ENCODE results near the gene ISM1.

Gene ISM1

GRCh38 chr20:13312300-13312699, 91.2 kb downstream of the ISM1 start:
- DNase-seq (ENCODE audit: low read depth, low spot score) = no peak

GRCh38 chr20:13313201-13313600, 92.1 kb downstream of the ISM1 start:
- no peak for DNase-seq (ENCODE audit: low read depth, low spot score)

- no peak for DNase-seq (ENCODE audit: low read depth, low spot score)
Observed at GRCh38 chr20:13317439-13317838, 96.4 kb downstream of the ISM1 start.

- DNase-seq (ENCODE audit: low read depth, low spot score) = no peak
Observed at GRCh38 chr20:13318871-13319521, 97.9 kb downstream of the ISM1 start.

GRCh38 chr20:13320702-13321101, 99.6 kb downstream of the ISM1 start:
- DNase-seq (ENCODE audit: low read depth, low spot score) = no peak

- DNase-seq (ENCODE audit: low read depth, low spot score) = no peak
Observed at GRCh38 chr20:13321416-13321815, 100.3 kb downstream of the ISM1 start.

- no peak for DNase-seq (ENCODE audit: low read depth, low spot score)
Observed at GRCh38 chr20:13322198-13322597, 101.1 kb downstream of the ISM1 start.

- DNase-seq (ENCODE audit: low read depth, low spot score) = no peak
Observed at GRCh38 chr20:13322621-13323020, 101.5 kb downstream of the ISM1 start.

DNA sequence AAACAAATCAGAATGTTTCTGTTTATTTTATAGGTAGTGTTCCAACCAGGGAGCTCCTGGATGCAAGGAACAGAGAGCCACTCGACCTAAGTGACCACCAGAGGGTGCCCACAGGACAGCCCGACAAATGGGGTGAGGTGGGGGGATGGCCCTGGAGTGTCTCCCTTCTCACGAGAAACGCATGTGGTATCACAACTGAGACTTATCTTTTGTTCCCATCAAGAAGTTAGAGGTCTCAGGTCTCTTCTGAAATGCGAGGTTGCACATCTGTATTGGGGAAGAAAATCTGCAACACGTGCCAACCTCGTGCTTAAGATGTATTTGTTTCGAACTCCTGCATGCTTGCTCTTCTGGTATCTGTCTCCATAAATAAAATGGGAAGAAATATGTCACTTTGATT, 104.0 kb downstream of the ISM1 start:
- no peak for DNase-seq (ENCODE audit: low read depth, low spot score)

DNA sequence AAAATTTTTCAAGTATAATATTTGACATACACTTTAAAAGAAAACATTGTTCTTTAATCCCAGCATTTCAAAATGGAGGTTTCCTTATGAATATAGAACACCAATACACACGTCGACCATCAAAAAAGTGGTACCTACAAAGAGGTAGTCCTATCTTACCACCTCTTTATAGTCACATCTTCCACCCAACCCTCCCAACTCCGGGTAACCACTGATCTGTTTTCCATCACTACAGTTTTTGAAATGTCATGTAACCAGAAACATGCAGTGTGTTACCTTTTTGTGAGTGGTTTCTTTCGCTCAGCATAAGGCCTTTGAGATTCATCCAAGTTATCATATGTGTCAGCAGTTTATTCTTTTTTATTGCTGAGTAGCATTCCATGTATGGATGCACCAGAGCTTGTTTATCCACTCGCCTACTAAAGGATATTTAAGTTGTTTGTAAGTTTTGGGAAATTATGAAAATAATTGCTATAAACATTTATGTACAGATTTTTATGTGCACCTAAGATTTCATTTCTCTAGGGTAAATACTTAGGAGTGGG, 104.8 kb downstream of the ISM1 start:
- DNase-seq (ENCODE audit: low read depth, low spot score) = no peak

DNA sequence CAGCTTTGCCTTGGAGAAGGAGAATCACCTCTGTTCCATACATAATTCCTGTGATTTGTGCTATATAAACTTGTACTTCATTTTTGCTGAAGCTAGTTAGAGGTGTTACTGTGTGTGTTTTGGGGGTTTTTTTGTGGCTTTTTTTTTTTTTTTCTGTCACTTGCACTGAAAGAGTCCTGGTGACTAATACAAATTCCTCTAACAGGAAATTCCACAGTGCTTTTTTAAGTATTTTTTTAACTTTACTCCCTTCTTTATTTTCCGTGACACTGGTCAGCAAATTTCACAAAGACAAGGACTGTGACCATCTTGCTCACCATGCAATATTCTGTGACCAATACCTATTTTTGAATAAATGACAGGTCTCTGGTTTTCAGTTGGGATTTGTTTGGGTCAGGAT, 110.5 kb downstream of the ISM1 start:
- DNase-seq (ENCODE audit: low read depth, low spot score) = no peak

DNA sequence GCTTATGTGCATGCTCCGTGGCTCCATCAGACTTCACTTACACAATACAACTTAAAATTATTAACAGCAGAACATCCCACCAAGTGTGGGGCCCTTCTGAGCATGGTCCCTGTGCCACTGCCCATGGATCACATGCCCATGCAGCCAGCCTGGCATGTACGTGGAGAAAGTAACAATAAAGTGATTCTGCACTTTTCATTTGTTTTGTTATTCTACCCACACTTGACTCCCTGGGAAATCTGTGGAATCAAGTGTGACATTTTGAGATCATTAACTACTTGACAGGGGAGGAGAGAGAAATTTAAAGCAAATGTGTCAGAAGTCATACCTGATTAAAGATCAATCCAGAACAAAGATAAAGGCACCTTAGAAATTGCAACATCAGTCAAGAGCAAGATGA, 112.0 kb downstream of the ISM1 start:
- DNase-seq (ENCODE audit: low read depth, low spot score) = no peak

DNA sequence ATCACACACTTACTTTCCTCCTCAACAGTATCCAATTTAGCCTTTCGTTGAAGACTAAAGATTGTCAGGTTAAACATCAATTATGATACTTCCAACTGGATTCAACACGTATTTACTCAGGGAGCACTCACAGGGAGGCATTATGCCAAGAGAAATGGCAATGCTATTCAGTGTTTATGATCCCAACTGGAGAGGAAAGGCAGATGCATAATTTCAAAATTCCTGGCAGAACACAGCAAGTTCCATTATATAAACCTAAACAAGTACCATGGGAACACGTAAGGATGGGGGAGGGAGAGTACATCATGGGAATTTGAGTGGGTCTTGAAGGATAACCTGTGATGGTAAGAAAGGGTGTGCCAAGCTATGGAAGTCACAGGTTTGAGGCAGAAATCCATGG, 112.7 kb downstream of the ISM1 start:
- DNase-seq (ENCODE audit: low read depth, low spot score) = no peak

- no peak for DNase-seq (ENCODE audit: low read depth, low spot score)
Observed at GRCh38 chr20:13336308-13337089, 115.4 kb downstream of the ISM1 start.

DNA sequence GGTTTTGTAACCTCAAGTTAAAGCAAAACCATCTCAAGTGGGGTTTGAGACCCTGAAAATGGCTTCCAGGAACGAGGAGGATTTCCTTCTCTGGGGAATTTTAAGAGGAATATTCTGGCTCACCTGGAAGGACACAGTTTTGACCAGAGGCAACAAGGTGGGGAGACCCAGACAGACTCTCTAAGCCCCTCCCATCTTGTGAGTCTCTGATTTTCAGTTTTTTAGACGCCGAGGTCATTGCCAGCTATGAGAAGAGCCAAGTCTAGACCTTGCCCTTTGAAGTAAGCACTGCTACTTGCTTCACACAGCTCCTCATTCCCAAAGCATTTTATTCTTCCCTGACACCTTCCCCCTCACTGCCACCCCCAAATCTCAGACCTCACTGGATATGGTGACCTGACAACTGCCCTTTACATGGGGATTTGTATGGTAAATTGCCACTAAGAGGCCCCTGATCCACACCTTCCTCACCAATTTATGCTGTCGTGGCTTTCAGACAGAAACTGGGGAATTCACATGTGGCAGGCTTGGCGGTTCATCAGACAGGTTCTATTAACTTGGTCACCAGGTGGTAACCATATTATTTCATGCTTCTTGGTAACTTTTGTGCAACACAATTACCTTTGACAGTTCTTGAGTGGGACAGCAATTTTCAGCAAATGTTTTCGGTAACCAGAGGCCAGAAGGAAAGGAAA, 116.2 kb downstream of the ISM1 start:
- no peak for DNase-seq (ENCODE audit: low read depth, low spot score)

DNA sequence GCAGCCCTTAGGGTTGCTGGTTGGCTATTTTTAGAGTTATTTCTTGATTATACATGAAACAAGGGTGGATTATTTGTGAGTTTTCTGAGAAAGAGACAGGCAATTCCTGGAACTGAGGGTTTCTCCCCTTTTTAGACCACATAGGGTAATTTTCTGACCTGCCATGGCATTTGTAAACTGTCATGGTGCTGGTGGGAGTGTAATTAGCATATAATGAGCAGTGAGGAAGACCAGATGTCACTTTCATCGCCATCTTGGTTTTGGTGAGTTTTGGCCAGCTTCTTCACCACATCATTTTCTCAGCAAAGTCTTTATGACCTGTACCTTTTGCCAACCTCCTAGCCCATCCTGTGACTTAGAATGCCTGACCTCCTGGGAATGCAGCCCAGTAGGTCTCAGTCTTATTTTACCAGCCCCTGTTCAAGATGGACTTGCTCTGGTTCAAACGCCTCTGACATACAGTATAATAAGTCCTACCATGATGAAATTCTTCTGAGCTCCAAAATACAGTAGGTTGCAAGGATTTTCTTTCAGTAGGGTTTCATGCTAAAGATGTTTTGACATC, 117.1 kb downstream of the ISM1 start:
- no peak for DNase-seq (ENCODE audit: low read depth, low spot score)

GRCh38 chr20:13338999-13339411, 117.9 kb downstream of the ISM1 start:
- DNase-seq (ENCODE audit: low read depth, low spot score) = no peak

- no peak for DNase-seq (ENCODE audit: low read depth, low spot score)
Observed at GRCh38 chr20:13340088-13340487, 119.0 kb downstream of the ISM1 start.

GRCh38 chr20:13341737-13342393, 120.8 kb downstream of the ISM1 start:
- no peak for DNase-seq (ENCODE audit: low read depth, low spot score)

GRCh38 chr20:13342469-13343242, 121.6 kb downstream of the ISM1 start:
- no peak for DNase-seq (ENCODE audit: low read depth, low spot score)

DNA sequence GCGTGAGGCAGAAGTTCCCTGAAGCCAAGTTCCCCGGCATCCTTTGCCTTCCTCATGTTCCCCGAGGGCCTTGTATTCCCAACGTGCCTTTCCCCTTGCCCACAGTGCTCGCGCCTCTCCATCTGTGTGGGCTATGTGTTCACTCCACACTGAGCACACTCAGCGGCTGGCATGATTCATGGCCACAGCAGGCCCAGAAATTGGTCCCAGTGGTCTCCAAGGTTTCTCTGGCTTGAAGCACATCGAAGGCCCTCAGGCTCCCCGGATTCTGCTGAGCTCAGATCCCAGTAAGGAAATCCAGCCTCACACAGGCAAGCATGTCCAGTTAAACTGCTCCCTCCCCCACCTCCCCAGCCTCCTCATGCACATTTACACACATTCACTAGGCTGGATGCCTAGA, 123.6 kb downstream of the ISM1 start:
- no peak for DNase-seq (ENCODE audit: low read depth, low spot score)

Measured in brain pericyte (primary cell).